Peyer's patch (tissue), 4 donors: ENCODE results near the gene RIMBP2.

Experiments used
- POLR2A ChIP-seq, 2 donors: fragments of 450-650 bp; IDR thresholded peaks; one replicate each; pipeline ENCODE4 v1.5.1; 2017; ENCODE audit warnings: antibody characterized with exemption in 2 of 2, mild to moderate bottlenecking in 2 of 2, moderate library complexity in 2 of 2
- TF ChIP-seq, protein P1 (sequence below), 6 experiments: fragments of 450-650 bp in 4 of 6; fragments of 200-600 bp in 2 of 6; sonication (generic) in 1 of 6; IDR thresholded peaks; one replicate each; pipeline ENCODE4 v1.5.1; 2017 to 2019; ENCODE audit warnings: antibody characterized with exemption in 6 of 6, mild to moderate bottlenecking in 3 of 6, moderate library complexity in 1 of 6

DNA sequence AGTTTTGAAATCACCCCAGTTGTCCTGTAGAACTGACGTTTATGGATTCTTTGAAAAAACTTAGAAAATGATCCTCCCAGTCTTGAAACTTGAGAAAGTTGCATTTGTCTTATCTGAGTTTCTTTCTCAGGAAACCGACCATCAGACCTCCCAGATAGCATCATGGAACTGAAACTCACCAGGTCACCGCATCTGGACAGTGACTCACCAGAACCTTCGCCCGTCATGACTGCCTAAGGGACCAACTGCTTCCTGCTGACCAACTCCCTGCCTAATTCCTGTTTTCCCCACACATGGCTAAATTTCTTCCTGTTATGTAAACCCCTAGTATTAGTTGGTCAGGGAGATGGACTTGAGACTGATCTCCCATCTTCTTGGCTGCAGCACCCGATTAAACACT, 175.7 kb downstream of the RIMBP2 start:
- TF ChIP-seq, protein P1, sequence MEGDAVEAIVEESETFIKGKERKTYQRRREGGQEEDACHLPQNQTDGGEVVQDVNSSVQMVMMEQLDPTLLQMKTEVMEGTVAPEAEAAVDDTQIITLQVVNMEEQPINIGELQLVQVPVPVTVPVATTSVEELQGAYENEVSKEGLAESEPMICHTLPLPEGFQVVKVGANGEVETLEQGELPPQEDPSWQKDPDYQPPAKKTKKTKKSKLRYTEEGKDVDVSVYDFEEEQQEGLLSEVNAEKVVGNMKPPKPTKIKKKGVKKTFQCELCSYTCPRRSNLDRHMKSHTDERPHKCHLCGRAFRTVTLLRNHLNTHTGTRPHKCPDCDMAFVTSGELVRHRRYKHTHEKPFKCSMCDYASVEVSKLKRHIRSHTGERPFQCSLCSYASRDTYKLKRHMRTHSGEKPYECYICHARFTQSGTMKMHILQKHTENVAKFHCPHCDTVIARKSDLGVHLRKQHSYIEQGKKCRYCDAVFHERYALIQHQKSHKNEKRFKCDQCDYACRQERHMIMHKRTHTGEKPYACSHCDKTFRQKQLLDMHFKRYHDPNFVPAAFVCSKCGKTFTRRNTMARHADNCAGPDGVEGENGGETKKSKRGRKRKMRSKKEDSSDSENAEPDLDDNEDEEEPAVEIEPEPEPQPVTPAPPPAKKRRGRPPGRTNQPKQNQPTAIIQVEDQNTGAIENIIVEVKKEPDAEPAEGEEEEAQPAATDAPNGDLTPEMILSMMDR (IDR thresholded peaks at IDR 0.05): no peak
- TF ChIP-seq POLR2A (IDR thresholded peaks at IDR 0.05): no peak
